ENCODE data around the gene OR5M11.
"Not testable (repeated sequence)": the region's sequence is repeated elsewhere in the genome, so short reads cannot be mapped to it uniquely, and the experiment has no call there.

OR5M11 gene

GRCh38 chr11:56543157-56543556 is at the start of gene OR5M11:
Gene OR5M11 (minus strand): TSS chr11:56543257. CDS start chr11:56543257, 0 bp downstream.
- no peak for DNase-seq

GRCh38 chr11:56592088-56592717 is 49.1 kb upstream of the OR5M11 start:
- DNase-seq, result not testable (repeated sequence)

- no peak for DNase-seq
These were observed 34.6 kb upstream of the OR5M11 start, which contains the start of gene OR5M10 for GRCh38 chr11:56577621-56578020. Gene OR5M10 (minus strand): TSS chr11:56577721. CDS start chr11:56577721, 0 bp downstream.

GRCh38 chr11:56558574-56558973 is 15.5 kb upstream of the OR5M11 start:
- DNase-seq, result no peak

- not testable (repeated sequence) for DNase-seq
These were observed 11.6 kb upstream of the OR5M11 start for GRCh38 chr11:56554691-56555090.

GRCh38 chr11:56545531-56545930 is 2.5 kb upstream of the OR5M11 start:
- no peak for DNase-seq

GRCh38 chr11:56543739-56544138 is 682 bp upstream of the OR5M11 start:
- no peak for DNase-seq

GRCh38 chr11:56533054-56533740 is 9.9 kb downstream of the OR5M11 start:
- DNase-seq, result no peak

GRCh38 chr11:56531856-56532255 is 11.2 kb downstream of the OR5M11 start:
- no peak for DNase-seq

GRCh38 chr11:56522008-56522407 is 21.0 kb downstream of the OR5M11 start:
- peak; percentile 1 for DNase-seq

GRCh38 chr11:56513280-56513679 is 29.8 kb downstream of the OR5M11 start:
- no peak for DNase-seq

GRCh38 chr11:56509439-56509838 is 33.6 kb downstream of the OR5M11 start:
- DNase-seq, result no peak

- no peak for DNase-seq
These were observed 46.0 kb downstream of the OR5M11 start for GRCh38 chr11:56497010-56497409.

GRCh38 chr11:56495117-56495516 is 47.9 kb downstream of the OR5M11 start:
- DNase-seq, result no peak
